GM13977 (cell line): ENCODE measurements around the gene SRCIN1.
"Not testable (repeated sequence)": the region's sequence is repeated elsewhere in the genome, so short reads cannot be mapped to it uniquely, and the experiment has no call there.

Source experiments
- DNase-seq: peaks from one replicate; pipeline ENCODE4 v3.0.0; 2012; ENCODE audit warnings: low spot score
- CTCF ChIP-seq: IDR thresholded peaks from 2 replicates; pipeline ENCODE4 v1.5.1; 2012; ENCODE audit warnings: mild to moderate bottlenecking, control low read depth; ENCODE audit not compliant: insufficient read depth; ENCODE audit errors: extremely low read depth, missing control alignments
- in situ Hi-C: fragments of 300-500 bp; cut with MboI; formaldehyde crosslinking; loops from one replicate; pipeline ENCODE4 v1.12.0; 2022; ENCODE audit warnings: low sequenced_read_pairs, low pct_unique_long_range_greater_than_20kb, mixed read lengths, inconsistent platforms; ENCODE audit not compliant: unreplicated experiment

SRCIN1 gene

GRCh38 chr17:38504216-38504615 is 101.5 kb downstream of the SRCIN1 start:
- no peak for DNase-seq
- no peak for TF ChIP-seq CTCF
- in situ Hi-C loops = no loop called here

GRCh38 chr17:38503286-38503913 is 102.4 kb downstream of the SRCIN1 start:
- DNase-seq, in situ Hi-C loops: not testable (repeated sequence)

- DNase-seq, in situ Hi-C loops: not testable (repeated sequence)
Observed at GRCh38 chr17:38501718-38502117, 104.0 kb downstream of the SRCIN1 start.

- DNase-seq, in situ Hi-C loops: not testable (repeated sequence)
Observed at GRCh38 chr17:38499230-38499629, 106.5 kb downstream of the SRCIN1 start.

GRCh38 chr17:38498353-38498752 is 107.4 kb downstream of the SRCIN1 start:
- DNase-seq = no peak
- in situ Hi-C loops = no loop called here
- TF ChIP-seq CTCF = no peak

- in situ Hi-C loops, DNase-seq: not testable (repeated sequence)
Observed at GRCh38 chr17:38497656-38498055, 108.1 kb downstream of the SRCIN1 start.

GRCh38 chr17:38494152-38494551 is 111.6 kb downstream of the SRCIN1 start:
- in situ Hi-C loops, DNase-seq: not testable (repeated sequence)

- peak; percentile 69 for TF ChIP-seq CTCF
- in situ Hi-C loops = not testable (repeated sequence)
- peak; percentile 69 for DNase-seq
Observed at GRCh38 chr17:38492067-38493040, 113.4 kb downstream of the SRCIN1 start.

GRCh38 chr17:38491346-38492066 is 114.2 kb downstream of the SRCIN1 start:
- in situ Hi-C loops, DNase-seq: not testable (repeated sequence)

GRCh38 chr17:38489774-38490173 is 116.0 kb downstream of the SRCIN1 start:
- in situ Hi-C loops = loop anchor here (10.0 kb wide), 1 partner anchor 55 kb away; no protein-coding TSS in a partner anchor

GRCh38 chr17:38485681-38486298 is 120.0 kb downstream of the SRCIN1 start:
- in situ Hi-C loops = loop anchor here (10.0 kb wide), 1 partner anchor 51 kb away; no protein-coding TSS in a partner anchor
- DNase-seq = peak; percentile 50

More at GRCh38 chr17:38489774-38490173, 116.0 kb downstream of the SRCIN1 start:
- DNase-seq = not testable (repeated sequence)
